ENCODE results near the gene GSK3A.

The GSK3A gene

DNA sequence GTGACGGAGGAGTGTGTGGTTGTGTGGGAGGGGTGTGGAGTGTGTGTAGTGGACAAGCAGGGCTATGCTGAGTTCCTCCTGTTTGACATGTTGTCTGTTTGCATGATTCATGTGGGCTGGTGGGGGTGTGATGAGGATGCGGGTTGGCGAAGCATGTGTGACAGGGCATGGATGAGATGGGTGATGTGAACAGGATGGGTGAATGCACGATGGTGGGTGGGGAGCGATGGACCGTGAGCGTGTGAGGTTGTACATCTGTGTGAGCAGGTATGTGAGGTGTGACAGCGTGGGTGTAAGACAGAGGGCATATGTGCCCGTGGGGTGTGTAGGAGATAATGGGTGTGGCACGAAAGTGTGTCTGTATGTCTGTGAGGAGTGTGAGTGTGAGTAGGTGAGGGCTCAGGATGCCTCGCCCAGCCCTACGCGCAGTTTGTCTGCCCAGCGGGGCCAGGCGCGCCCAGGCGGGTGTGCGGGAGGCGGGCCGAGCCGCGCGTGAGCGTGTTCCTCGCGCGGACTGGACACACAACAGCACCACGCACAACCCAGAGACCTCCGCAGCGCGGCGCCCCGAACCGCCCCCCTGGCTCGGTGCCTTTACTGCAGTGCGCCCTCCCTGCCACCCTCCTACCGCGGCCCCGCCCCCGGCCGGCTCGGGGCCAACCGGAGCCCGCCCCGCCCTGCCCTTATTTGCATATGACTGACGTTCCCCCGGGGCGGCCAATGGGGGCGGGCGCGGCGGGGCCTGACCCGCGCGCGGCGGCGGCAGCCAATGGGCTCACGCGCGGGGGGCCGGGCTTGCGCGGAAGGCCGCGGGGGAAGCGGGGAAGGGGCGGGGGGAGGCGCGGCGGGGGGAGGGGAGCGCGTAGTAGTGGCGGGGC lies 41.0 kb upstream of the GSK3A start:
- Histone ChIP-seq H3K27me3 (ENCODE audit: insufficient read depth, poor library complexity, severe bottlenecking) (no peaks in the 10 kb centered on the region), H3K36me3 (ENCODE audit: low read depth) (peaks cover 18% of the 10 kb centered on the region), H3K27ac (ENCODE audit: poor library complexity, severe bottlenecking) (peak overlapping the region; percentile 97), H3K9me3 (ENCODE audit: severe bottlenecking) (no peaks in the 10 kb centered on the region), H3K4me3 (ENCODE audit: severe bottlenecking) (peak overlapping the region; percentile 91), H3K4me1 (ENCODE audit: insufficient read depth, poor library complexity, severe bottlenecking) (peaks cover 27% of the 10 kb centered on the region)
- TF ChIP-seq, protein P1, sequence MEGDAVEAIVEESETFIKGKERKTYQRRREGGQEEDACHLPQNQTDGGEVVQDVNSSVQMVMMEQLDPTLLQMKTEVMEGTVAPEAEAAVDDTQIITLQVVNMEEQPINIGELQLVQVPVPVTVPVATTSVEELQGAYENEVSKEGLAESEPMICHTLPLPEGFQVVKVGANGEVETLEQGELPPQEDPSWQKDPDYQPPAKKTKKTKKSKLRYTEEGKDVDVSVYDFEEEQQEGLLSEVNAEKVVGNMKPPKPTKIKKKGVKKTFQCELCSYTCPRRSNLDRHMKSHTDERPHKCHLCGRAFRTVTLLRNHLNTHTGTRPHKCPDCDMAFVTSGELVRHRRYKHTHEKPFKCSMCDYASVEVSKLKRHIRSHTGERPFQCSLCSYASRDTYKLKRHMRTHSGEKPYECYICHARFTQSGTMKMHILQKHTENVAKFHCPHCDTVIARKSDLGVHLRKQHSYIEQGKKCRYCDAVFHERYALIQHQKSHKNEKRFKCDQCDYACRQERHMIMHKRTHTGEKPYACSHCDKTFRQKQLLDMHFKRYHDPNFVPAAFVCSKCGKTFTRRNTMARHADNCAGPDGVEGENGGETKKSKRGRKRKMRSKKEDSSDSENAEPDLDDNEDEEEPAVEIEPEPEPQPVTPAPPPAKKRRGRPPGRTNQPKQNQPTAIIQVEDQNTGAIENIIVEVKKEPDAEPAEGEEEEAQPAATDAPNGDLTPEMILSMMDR (IDR thresholded peaks at IDR 0.05; ENCODE audit: poor library complexity, severe bottlenecking): no peak
- DNase-seq (ENCODE audit: low spot score) (peak; percentile 93), ATAC-seq (ENCODE audit: low read depth) (peak; percentile 32)

DNA sequence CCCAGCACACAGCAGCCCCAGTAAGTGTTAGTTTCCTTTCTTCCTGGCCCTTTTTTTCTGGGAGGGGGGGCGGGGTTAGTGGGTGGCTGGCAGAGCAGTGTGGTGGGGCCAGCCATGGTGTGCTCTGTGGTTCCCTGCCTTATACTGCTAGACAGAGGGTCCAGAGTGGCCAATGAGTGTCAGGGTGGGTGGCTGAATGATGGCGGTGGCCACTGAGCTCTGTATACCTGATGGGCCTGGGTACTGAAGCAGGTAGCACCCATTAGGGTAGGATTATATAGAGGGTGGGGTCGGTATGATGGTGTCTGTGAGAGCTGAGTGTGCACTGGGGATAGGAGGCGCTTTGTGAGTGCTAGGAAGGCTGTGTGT lies 40.4 kb upstream of the GSK3A start:
- Histone ChIP-seq H3K4me1 (ENCODE audit: insufficient read depth, poor library complexity, severe bottlenecking) (peaks cover 31% of the 10 kb centered on the region), H3K27ac (ENCODE audit: poor library complexity, severe bottlenecking) (peak overlapping the region; percentile 97), H3K36me3 (ENCODE audit: low read depth) (peaks cover 12% of the 10 kb centered on the region), H3K9me3 (ENCODE audit: severe bottlenecking) (no peaks in the 10 kb centered on the region), H3K4me3 (ENCODE audit: severe bottlenecking) (no peak overlapping the region), H3K27me3 (ENCODE audit: insufficient read depth, poor library complexity, severe bottlenecking) (no peaks in the 10 kb centered on the region)
- TF ChIP-seq, protein P1 (IDR thresholded peaks at IDR 0.05; ENCODE audit: poor library complexity, severe bottlenecking): no peak
- ATAC-seq (ENCODE audit: low read depth): no peak
- no peak for DNase-seq (ENCODE audit: low spot score)

DNA sequence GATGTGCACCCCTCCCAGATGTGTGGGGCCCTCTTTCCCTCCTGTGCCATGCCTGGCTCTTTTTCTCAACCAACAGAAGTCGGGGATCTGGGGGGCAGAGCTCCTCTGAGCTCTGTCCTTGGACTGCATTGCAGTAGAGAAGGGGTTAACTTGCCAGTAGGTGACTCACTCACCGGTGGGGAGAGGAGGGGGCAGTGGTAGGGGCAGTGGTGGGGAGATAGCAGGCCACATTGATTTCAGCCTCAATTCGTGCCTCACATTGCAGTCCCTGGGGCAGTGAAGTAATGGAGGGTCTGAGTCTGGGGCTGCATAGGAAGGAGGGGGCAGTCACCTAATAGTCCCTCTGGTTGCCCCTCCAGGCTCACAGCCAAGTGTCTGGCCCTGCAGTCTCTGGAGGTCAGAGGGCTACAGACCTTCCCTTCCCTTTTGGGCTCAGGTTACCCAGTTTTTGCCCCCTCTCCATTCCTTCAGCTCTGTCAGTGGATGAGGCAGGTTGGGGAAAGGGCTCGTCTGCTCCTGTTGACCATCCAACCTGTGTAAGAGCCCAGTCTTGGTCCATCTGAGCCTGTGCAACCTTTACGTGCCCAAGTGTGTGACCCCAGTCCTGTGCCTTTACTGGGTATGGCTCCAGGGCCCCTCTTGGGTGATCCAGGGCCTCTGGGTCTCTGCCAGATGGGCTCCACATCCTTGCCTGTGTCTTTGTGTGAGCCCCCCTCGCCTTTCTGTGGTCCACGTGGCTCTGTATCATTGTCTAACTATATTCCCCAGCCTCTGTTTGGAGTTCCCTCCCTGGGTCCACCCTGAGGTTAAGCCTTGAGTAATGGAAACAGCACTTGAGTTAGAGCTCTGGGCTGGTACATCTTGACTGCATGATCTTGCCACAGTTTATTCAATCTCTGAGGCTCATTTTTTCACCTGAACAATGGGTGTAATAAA lies 39.7 kb upstream of the GSK3A start:
- peak overlapping the region; percentile 97 for H3K27ac ChIP-seq (ENCODE audit: poor library complexity, severe bottlenecking)
- no peaks in the 10 kb centered on the region for H3K27me3 ChIP-seq (ENCODE audit: insufficient read depth, poor library complexity, severe bottlenecking)
- peaks cover 10% of the 10 kb centered on the region for H3K36me3 ChIP-seq (ENCODE audit: low read depth)
- ATAC-seq (ENCODE audit: low read depth): peak; percentile 3; the same call in 2 of the 3 replicates
- peak overlapping the region; percentile 68 for H3K4me3 ChIP-seq (ENCODE audit: severe bottlenecking)
- H3K9me3 ChIP-seq (ENCODE audit: severe bottlenecking): no peaks in the 10 kb centered on the region
- no peak for DNase-seq (ENCODE audit: low spot score)
- TF ChIP-seq, protein P1 (IDR thresholded peaks at IDR 0.05; ENCODE audit: poor library complexity, severe bottlenecking): no peak
- peaks cover 38% of the 10 kb centered on the region for H3K4me1 ChIP-seq (ENCODE audit: insufficient read depth, poor library complexity, severe bottlenecking)

DNA sequence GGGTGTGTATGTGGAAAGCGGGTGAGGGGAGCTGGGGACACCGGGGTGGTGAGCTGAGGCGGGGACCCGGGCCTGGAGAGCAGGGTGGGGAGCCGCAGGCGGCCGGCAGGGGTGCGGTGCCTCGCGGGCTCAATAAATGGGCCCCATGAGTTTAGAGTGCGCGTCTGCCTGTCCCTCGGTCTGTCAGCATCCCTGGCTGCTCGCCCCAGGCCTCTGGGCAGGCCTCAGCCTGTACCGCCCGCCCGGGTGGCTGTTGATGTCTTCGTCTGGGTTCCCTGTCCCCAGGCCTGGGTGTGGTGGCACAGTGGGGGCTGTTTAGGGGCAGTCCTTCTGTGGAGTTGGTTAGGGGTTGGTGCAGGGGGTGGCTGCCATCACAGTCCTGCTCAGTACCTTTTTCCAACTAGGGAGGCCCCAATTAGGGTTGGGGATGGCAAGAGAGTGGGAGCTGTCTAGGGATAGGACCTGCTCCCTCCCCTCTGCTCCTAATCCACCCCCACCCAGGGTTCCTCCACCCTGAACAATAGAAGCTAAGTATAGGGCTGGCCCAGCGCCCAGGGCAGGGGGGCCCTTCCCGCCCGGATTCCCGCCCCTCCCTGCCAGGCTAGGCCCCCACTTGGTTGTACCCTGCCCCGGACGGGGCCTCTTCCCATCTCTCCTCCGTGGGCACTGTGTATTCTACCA lies 38.9 kb upstream of the GSK3A start:
- H3K27ac ChIP-seq (ENCODE audit: poor library complexity, severe bottlenecking): peak overlapping the region; percentile 97
- ATAC-seq (ENCODE audit: low read depth) (peak; percentile 8), DNase-seq (ENCODE audit: low spot score) (peak; percentile 83)
- no peaks in the 10 kb centered on the region for H3K27me3 ChIP-seq (ENCODE audit: insufficient read depth, poor library complexity, severe bottlenecking)
- H3K36me3 ChIP-seq (ENCODE audit: low read depth): peaks cover 13% of the 10 kb centered on the region
- peak overlapping the region; percentile 68 for H3K4me3 ChIP-seq (ENCODE audit: severe bottlenecking)
- TF ChIP-seq, protein P1 (IDR thresholded peaks at IDR 0.05; ENCODE audit: poor library complexity, severe bottlenecking): no peak
- no peaks in the 10 kb centered on the region for H3K9me3 ChIP-seq (ENCODE audit: severe bottlenecking)
- H3K4me1 ChIP-seq (ENCODE audit: insufficient read depth, poor library complexity, severe bottlenecking): peaks cover 43% of the 10 kb centered on the region

Data from RWPE2 (cell line).